Measurements from ENCODE around the gene MAGI2. TPM values are rescaled to one million over a fixed set of nuclear protein-coding genes. Genes with fewer than 3 reads are reported as not detected.

MAGI2 gene
- total and polyA plus RNA-seq, 2 experiments from 2014 or later = 10.4 to 26.4 TPM

DNA sequence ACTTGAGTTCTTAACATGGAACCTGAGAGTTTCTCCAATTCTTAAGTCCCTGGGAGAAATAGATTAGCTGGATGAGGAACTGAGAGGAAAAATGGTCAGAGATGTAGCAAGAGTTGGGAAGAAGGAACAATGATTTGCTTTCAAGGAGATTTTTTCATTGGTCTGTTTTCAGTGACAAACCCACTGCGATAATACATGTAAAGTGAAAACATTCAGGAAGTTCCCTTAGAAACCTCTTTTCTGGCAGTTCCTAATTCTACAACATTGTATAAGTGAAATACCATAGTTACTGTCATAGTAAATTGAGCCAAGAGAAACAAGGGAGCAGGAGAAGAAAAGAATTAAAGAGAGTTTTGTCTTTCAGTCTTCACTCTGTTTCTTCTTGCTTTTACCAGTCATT lies 12.1 kb upstream of the MAGI2 start:
- Mint-ChIP-seq H3K27ac (no peak overlapping the region), H3K4me3 (no peak overlapping the region), H3K4me1 (peaks cover 4% of the 10 kb centered on the region; the same call in 1 of the 3 replicates), H3K36me3 (ENCODE audit: low read depth) (no peaks in the 10 kb centered on the region), H3K9me3 (no peaks in the 10 kb centered on the region), H3K27me3 (ENCODE audit: insufficient read depth, low read depth, poor library complexity) (no peaks in the 10 kb centered on the region)
- Histone ChIP-seq H3K4me2 (no peak overlapping the region), H3K4me1 (ENCODE audit: insufficient read depth) (peaks cover 9% of the 10 kb centered on the region; the same call in 1 of the 2 replicates), H3F3A (replicated peaks; ENCODE audit: low read depth) (no peaks in the 10 kb centered on the region), H3K36me3 (ENCODE audit: insufficient read depth) (no peaks in the 10 kb centered on the region), H3K27ac (ENCODE audit: low read depth) (no peak overlapping the region), H3K4me3 (no peak overlapping the region), H4K20me1 (replicated peaks; ENCODE audit: insufficient read depth) (no peaks in the 10 kb centered on the region), H3K9me2 (ENCODE audit: insufficient read depth) (no peaks in the 10 kb centered on the region), H3K79me2 (replicated peaks; ENCODE audit: insufficient read depth) (no peaks in the 10 kb centered on the region), H3K27me3 (ENCODE audit: insufficient read depth) (no peaks in the 10 kb centered on the region), H2AFZ (no peak overlapping the region)
- DNase-seq (ENCODE audit: low spot score) (no peak), ATAC-seq (no peak)
- TF ChIP-seq POLR2AphosphoS5 (IDR thresholded peaks at IDR 0.05; ENCODE audit: low read depth) (no peak), STAT1 (IDR thresholded peaks at IDR 0.05; ENCODE audit: unreplicated experiment) (no peak), NANOG (IDR thresholded peaks at IDR 0.05; ENCODE audit: borderline replicate concordance) (no peak), JUNB (IDR thresholded peaks at IDR 0.05; ENCODE audit: unreplicated experiment) (no peak)

DNA sequence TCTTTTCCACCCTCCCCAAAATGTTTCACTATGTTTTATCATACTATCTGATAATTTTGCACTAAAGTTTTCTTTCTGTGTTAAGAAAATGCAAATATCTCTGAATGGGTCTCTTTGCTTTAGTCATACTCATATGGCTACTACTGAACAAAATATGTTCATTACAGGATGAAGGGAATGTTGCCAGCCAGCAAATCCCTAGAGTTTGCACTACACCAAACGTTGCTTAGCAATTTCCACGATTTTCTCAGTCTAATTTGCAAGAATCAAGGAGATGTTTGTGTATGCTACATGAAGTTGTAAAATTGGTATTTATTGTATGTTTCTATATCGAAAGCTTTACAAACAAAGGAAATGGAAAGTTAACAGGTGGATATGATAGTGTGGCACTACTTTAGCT lies 10.6 kb upstream of the MAGI2 start:
- H2AFZ ChIP-seq = no peak overlapping the region
- Mint-ChIP-seq H3K9me3 (no peaks in the 10 kb centered on the region), H3K27me3 (ENCODE audit: insufficient read depth, low read depth, poor library complexity) (no peaks in the 10 kb centered on the region), H3K4me3 (no peak overlapping the region), H3K36me3 (ENCODE audit: low read depth) (no peaks in the 10 kb centered on the region), H3K27ac (no peak overlapping the region), H3K4me1 (peaks cover 4% of the 10 kb centered on the region; the same call in 1 of the 3 replicates)
- H3F3A ChIP-seq (replicated peaks; ENCODE audit: low read depth) = no peaks in the 10 kb centered on the region
- no peak overlapping the region for H3K4me2 ChIP-seq
- H3K27ac ChIP-seq (ENCODE audit: low read depth) = no peak overlapping the region
- H3K27me3 ChIP-seq (ENCODE audit: insufficient read depth) = 0 out of 2 replicates have a peak, but pooled peaks cover 4% of the 10 kb centered on the region
- ATAC-seq (no peak), DNase-seq (ENCODE audit: low spot score) (no peak)
- no peaks in the 10 kb centered on the region for H3K79me2 ChIP-seq (replicated peaks; ENCODE audit: insufficient read depth)
- no peak overlapping the region for H3K4me3 ChIP-seq
- H4K20me1 ChIP-seq (replicated peaks; ENCODE audit: insufficient read depth) = no peaks in the 10 kb centered on the region
- no peaks in the 10 kb centered on the region for H3K36me3 ChIP-seq (ENCODE audit: insufficient read depth)
- no peaks in the 10 kb centered on the region for H3K9me2 ChIP-seq (ENCODE audit: insufficient read depth)
- peaks cover 9% of the 10 kb centered on the region; the same call in 1 of the 2 replicates for H3K4me1 ChIP-seq (ENCODE audit: insufficient read depth)
- TF ChIP-seq JUNB (IDR thresholded peaks at IDR 0.05; ENCODE audit: unreplicated experiment) (no peak), NANOG (IDR thresholded peaks at IDR 0.05; ENCODE audit: borderline replicate concordance) (no peak), STAT1 (IDR thresholded peaks at IDR 0.05; ENCODE audit: unreplicated experiment) (no peak), CREB1 (CRISPR knock-in tag; IDR thresholded peaks at IDR 0.05; ENCODE audit: low read depth) (no peak), EZH2 (IDR thresholded peaks at IDR 0.05; ENCODE audit: low read depth, unreplicated experiment) (no peak), ZNF331 (CRISPR knock-in tag; IDR thresholded peaks at IDR 0.05; ENCODE audit: low read depth) (no peak)
- TF ChIP-seq, protein P1, sequence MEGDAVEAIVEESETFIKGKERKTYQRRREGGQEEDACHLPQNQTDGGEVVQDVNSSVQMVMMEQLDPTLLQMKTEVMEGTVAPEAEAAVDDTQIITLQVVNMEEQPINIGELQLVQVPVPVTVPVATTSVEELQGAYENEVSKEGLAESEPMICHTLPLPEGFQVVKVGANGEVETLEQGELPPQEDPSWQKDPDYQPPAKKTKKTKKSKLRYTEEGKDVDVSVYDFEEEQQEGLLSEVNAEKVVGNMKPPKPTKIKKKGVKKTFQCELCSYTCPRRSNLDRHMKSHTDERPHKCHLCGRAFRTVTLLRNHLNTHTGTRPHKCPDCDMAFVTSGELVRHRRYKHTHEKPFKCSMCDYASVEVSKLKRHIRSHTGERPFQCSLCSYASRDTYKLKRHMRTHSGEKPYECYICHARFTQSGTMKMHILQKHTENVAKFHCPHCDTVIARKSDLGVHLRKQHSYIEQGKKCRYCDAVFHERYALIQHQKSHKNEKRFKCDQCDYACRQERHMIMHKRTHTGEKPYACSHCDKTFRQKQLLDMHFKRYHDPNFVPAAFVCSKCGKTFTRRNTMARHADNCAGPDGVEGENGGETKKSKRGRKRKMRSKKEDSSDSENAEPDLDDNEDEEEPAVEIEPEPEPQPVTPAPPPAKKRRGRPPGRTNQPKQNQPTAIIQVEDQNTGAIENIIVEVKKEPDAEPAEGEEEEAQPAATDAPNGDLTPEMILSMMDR (conservative IDR thresholded peaks at IDR 0.05; ENCODE audit: low read depth in 2 of 2) = no peak
- TF ChIP-seq, protein P2, sequence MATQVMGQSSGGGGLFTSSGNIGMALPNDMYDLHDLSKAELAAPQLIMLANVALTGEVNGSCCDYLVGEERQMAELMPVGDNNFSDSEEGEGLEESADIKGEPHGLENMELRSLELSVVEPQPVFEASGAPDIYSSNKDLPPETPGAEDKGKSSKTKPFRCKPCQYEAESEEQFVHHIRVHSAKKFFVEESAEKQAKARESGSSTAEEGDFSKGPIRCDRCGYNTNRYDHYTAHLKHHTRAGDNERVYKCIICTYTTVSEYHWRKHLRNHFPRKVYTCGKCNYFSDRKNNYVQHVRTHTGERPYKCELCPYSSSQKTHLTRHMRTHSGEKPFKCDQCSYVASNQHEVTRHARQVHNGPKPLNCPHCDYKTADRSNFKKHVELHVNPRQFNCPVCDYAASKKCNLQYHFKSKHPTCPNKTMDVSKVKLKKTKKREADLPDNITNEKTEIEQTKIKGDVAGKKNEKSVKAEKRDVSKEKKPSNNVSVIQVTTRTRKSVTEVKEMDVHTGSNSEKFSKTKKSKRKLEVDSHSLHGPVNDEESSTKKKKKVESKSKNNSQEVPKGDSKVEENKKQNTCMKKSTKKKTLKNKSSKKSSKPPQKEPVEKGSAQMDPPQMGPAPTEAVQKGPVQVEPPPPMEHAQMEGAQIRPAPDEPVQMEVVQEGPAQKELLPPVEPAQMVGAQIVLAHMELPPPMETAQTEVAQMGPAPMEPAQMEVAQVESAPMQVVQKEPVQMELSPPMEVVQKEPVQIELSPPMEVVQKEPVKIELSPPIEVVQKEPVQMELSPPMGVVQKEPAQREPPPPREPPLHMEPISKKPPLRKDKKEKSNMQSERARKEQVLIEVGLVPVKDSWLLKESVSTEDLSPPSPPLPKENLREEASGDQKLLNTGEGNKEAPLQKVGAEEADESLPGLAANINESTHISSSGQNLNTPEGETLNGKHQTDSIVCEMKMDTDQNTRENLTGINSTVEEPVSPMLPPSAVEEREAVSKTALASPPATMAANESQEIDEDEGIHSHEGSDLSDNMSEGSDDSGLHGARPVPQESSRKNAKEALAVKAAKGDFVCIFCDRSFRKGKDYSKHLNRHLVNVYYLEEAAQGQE (IDR thresholded peaks at IDR 0.05; ENCODE audit: unreplicated experiment) = no peak
- TF ChIP-seq, protein P3, sequence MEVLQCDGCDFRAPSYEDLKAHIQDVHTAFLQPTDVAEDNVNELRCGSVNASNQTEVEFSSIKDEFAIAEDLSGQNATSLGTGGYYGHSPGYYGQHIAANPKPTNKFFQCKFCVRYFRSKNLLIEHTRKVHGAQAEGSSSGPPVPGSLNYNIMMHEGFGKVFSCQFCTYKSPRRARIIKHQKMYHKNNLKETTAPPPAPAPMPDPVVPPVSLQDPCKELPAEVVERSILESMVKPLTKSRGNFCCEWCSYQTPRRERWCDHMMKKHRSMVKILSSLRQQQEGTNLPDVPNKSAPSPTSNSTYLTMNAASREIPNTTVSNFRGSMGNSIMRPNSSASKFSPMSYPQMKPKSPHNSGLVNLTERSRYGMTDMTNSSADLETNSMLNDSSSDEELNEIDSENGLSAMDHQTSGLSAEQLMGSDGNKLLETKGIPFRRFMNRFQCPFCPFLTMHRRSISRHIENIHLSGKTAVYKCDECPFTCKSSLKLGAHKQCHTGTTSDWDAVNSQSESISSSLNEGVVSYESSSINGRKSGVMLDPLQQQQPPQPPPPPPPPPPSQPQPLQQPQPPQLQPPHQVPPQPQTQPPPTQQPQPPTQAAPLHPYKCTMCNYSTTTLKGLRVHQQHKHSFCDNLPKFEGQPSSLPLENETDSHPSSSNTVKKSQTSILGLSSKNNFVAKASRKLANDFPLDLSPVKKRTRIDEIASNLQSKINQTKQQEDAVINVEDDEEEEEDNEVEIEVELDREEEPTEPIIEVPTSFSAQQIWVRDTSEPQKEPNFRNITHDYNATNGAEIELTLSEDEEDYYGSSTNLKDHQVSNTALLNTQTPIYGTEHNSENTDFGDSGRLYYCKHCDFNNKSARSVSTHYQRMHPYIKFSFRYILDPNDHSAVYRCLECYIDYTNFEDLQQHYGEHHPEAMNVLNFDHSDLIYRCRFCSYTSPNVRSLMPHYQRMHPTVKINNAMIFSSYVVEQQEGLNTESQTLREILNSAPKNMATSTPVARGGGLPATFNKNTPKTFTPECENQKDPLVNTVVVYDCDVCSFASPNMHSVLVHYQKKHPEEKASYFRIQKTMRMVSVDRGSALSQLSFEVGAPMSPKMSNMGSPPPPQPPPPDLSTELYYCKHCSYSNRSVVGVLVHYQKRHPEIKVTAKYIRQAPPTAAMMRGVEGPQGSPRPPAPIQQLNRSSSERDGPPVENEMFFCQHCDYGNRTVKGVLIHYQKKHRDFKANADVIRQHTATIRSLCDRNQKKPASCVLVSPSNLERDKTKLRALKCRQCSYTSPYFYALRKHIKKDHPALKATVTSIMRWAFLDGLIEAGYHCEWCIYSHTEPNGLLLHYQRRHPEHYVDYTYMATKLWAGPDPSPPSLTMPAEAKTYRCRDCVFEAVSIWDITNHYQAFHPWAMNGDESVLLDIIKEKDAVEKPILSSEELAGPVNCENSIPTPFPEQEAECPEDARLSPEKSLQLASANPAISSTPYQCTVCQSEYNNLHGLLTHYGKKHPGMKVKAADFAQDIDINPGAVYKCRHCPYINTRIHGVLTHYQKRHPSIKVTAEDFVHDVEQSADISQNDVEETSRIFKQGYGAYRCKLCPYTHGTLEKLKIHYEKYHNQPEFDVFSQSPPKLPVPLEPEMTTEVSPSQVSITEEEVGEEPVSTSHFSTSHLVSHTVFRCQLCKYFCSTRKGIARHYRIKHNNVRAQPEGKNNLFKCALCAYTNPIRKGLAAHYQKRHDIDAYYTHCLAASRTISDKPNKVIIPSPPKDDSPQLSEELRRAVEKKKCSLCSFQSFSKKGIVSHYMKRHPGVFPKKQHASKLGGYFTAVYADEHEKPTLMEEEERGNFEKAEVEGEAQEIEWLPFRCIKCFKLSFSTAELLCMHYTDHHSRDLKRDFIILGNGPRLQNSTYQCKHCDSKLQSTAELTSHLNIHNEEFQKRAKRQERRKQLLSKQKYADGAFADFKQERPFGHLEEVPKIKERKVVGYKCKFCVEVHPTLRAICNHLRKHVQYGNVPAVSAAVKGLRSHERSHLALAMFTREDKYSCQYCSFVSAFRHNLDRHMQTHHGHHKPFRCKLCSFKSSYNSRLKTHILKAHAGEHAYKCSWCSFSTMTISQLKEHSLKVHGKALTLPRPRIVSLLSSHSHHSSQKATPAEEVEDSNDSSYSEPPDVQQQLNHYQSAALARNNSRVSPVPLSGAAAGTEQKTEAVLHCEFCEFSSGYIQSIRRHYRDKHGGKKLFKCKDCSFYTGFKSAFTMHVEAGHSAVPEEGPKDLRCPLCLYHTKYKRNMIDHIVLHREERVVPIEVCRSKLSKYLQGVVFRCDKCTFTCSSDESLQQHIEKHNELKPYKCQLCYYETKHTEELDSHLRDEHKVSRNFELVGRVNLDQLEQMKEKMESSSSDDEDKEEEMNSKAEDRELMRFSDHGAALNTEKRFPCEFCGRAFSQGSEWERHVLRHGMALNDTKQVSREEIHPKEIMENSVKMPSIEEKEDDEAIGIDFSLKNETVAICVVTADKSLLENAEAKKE (CRISPR knock-in tag; IDR thresholded peaks at IDR 0.05) = no peak
